C4-2B (cell line): Measurements from ENCODE around the gene SMIM3.
A peak's percentile ranks its signal among the peaks of the same experiment; 100 is the strongest.

ENCODE experiments used
- ZFX ChIP-seq: fragments of 450-650 bp; IDR thresholded peaks from 2 replicates; pipeline ENCODE4 v1.6.1; 2017
- TF ChIP-seq, protein P1 (sequence below): fragments of 450-650 bp; conservative IDR thresholded peaks from 2 replicates; pipeline ENCODE4 v1.5.1; 2017; ENCODE audit warnings: mild to moderate bottlenecking

GRCh38 chr5:150801117-150801927, 22.8 kb downstream of the SMIM3 start:
- TF ChIP-seq, protein P1, sequence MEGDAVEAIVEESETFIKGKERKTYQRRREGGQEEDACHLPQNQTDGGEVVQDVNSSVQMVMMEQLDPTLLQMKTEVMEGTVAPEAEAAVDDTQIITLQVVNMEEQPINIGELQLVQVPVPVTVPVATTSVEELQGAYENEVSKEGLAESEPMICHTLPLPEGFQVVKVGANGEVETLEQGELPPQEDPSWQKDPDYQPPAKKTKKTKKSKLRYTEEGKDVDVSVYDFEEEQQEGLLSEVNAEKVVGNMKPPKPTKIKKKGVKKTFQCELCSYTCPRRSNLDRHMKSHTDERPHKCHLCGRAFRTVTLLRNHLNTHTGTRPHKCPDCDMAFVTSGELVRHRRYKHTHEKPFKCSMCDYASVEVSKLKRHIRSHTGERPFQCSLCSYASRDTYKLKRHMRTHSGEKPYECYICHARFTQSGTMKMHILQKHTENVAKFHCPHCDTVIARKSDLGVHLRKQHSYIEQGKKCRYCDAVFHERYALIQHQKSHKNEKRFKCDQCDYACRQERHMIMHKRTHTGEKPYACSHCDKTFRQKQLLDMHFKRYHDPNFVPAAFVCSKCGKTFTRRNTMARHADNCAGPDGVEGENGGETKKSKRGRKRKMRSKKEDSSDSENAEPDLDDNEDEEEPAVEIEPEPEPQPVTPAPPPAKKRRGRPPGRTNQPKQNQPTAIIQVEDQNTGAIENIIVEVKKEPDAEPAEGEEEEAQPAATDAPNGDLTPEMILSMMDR, result peak; percentile 79
- TF ChIP-seq ZFX, result no peak
